NCI-H1105 treated with DMSO at 0.1 percent for 48 hours (cell line): ENCODE data around the gene CRTC3.

Experiments
- DNase-seq: peaks from one replicate; lab custom pipeline; 2025; lab: John Stamatoyannopoulos, UW

CRTC3 gene

DNA sequence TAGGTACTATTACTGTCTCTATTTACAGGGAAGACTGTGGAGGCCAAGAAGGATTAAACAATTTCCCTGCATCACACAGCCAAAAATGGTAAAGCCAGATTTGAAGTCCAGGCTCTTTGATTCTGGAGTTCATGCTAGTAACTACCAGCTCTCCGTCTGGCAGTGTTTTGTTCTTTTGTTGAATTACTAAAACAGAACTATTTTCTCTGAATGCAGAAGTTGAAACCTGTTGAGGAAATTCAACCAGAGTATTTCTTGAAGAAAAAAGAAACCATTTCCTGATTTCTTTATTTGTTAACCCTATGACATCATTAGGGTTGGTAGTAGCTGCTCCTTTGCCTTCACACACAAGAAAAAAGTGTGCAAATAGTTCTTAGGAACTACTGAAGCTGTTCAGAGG is 34.3 kb downstream of the CRTC3 start:
- no peak for DNase-seq

DNA sequence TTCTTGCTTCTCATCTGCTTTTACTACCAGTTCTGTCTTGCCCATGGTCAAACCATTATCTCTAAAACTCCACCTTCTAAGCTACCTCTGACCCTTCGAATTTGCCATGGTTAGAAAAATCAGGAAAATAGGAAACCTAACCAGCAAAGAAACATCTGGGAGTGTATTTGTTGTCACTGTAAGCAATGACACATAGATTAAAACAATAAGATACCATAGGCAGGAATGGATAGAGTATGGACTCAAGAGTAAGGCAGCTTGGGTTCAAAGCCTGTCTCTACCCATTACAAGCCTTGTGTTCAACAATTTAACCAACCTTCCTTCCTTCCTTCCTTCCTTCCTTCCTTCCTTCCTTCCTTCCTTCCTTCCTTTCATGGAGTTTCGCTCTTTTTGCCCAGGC is 34.9 kb downstream of the CRTC3 start:
- no peak for DNase-seq

DNA sequence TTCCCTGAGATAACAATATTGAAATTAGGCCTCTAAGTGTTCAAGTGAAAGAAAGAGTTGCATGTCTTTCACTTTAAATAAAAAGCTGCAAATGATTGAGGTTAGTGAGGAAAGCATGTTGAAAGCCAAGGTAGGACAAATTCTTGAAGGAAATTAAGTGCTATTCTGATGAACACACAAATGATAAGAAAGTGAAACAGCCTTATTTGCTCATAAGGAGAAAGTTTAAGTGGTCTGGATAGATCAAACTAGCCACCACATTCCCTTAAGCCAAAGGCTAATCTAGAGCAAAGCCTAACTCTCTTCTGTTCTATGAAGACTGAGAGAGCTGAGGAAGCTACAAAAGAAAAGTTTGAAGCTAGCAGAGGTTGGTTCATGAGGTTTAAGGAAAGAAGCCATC is 36.1 kb downstream of the CRTC3 start:
- DNase-seq = no peak

DNA sequence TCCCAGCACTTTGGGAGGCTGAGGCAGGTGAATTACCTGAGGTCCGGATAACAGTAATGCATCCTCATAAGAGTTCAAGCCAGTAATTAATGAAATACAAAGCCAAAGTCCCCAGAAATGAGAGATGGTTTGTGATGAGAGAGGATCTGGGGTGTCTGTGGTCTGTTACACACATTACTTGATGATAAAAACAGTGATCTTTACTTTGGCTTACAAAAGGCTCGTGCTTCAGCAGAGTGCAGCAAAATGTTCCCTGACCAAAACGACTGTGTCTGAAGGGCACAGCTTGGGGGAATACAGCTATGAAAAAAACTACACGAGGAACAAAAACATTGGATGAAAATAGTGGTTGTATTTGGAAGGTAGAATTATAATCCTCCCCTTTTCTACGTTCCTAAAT is 40.9 kb downstream of the CRTC3 start:
- DNase-seq = no peak

DNA sequence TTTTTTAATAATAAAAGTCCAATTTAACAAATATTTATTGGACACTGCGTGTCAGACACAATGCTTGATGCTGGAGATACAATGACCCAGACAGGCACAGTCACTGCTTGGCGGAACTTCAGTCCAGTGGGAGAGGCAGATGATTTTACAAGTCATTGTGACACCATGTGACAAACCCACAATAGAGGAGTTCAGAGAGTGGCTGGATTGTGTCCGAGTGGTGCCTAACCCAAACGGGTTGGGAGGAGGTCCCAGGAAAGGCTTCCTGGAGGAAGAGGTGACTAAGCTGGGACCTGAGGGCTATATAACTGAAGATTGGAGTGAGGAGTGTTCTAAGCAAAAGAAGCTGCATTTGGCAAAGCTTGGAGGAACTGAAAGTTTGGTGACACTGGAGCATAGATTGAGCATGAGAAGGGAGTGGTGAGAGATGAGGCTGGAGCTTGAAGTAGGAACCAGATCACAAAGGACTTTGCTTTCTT is 41.4 kb downstream of the CRTC3 start:
- no peak for DNase-seq

DNA sequence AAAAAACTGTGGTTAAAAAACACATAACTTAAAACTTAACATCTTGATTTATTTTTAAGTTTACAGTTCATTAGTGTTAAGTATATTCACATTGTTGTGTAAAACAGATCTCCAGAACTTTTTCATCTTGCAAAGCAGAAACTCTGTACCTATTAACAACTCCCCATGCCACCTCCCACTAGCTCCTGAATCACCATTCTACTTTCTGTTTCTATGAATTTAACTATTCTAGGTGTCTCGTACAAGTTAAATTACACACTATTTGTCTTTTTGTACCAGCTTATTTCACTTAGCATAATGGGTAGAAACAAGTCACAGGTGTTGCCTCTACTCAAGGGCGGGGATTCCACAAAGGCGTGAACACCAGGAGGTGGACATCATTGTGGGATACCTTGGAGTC is 43.2 kb downstream of the CRTC3 start:
- DNase-seq = no peak

DNA sequence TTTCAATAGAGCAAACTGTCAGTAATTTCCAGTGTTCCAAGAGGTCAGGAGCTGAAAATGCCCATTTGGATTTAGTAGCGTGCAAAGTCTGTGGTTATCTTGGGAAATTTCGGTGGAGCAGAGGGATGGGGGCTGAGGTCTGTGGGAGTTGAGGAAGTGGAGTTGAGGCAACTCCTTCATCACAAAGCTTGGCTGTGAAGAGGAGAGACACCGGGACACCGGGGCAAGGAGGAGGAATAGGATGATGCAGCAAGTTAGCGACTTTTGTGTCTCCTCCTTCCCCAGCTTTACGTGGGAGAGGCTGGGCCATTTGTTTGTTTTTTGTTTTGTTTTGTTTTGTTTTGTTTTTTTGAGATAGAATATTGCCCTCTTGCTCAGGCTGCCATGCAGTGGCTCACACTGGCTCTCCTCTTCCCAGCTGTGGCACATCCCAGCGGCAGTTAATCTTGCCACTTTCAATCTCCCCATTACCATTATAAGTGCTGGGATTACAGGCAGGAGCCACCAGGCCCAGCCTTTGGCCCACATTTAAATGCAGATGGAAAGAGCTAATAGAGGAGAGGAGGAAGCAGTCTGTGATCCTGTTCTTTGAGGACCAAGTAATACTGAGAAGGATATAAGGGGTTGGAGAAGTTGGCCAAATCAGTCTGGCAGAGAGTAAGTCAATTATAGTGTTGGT is 47.1 kb downstream of the CRTC3 start:
- DNase-seq = no peak

DNA sequence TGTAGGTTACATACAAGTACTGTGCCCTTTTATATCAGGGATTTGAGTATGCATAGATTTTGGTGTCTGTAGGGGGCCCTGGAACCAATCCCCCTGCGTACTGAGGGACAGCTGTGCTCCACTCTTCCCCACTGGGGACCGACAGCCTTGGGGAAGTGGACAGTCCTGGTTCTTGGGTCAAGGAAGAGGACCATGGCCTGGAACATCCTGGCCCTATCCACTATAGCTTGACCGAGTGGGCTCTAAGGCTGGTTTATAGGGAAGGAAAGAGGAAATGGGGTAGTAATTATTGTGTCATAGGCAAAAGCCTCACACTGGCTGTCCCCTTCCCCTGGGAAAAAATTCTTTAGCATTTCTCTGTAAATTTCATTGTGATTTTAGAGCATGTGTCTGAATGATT is 49.5 kb downstream of the CRTC3 start:
- DNase-seq = no peak

DNA sequence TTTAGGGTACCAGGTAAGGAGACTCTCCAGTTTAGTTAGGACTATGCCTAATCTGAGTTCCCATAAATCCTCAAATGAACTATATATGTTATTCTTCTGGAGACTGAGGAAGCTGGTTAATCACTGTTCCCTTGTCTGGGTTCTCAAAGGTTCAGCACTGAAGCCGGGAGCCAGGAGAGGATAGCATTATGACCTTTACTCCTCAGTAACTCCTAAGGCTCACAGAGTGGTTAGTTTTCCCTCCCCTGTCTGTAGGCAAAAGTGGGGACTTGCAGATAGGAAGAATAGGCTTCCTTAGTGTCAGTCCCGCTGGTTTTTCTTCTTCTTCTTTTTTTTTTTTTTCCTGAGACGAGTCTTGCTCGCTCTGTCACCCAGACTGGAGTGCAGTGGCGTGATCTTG is 50.4 kb downstream of the CRTC3 start:
- no peak for DNase-seq

DNA sequence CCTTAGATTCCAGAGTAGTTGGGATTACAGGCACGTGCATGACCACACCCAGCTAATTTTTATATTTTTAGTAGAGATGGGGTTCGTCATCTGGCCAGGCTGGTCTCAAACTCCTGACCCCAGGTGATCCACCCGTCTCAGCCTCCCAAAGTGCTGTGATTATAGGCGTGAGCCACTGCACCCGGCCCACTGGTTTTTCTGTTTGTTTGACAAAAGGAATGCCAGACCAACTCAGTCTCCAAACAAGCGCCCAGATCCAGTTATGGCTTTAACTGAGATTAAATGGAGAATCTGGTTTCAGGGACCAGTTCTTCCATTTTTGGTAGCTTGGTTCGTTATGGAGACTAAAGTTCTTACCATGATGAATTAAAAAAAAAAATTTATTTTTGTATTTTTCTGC is 50.8 kb downstream of the CRTC3 start:
- DNase-seq = no peak

DNA sequence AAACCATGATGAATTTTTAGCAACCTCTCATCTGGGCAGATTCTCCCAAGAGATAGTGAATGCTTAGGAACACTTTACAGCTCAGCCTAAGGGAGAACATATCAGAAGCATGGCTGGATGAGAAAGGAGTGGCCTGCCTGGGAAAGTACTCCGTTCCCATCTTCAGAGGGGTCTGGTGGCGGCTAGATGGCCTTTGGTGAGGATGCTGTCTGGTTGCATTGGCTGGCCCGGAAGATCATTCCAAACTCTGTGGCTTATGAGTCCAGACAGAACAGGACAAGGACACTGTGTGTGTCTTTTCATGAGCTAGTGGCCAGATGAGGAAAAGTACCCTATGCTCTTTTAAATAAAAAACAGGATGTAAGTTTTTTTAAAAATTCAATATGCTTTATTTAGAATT is 51.2 kb downstream of the CRTC3 start:
- no peak for DNase-seq

DNA sequence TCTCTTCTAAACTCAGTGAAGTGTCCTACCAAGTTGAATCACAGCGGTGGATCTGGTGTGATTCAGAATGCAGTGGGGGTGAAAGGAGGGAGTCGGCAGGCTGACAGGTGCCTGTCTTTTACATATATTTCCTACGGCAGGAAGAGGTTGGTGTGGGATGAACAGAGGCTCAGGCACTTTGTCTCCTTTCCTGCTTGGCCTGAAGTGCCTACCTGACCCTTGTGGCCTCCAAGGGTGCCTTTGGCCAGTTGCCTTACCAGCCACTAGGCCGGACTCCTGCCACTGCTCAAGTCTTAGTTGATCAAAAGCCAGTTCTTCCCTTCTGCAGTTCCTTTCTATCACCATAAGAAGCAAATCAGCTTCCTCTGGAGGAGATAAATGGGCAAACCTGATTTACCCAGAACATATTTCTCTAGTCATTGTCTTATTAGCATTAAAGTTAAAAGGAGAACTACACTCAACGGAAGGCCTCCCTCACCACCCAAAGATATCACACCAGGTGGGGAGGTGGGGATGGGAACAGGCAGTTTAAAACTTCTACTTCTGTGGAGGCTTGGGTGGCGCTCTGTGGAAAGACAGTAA is 52.1 kb downstream of the CRTC3 start:
- no peak for DNase-seq

DNA sequence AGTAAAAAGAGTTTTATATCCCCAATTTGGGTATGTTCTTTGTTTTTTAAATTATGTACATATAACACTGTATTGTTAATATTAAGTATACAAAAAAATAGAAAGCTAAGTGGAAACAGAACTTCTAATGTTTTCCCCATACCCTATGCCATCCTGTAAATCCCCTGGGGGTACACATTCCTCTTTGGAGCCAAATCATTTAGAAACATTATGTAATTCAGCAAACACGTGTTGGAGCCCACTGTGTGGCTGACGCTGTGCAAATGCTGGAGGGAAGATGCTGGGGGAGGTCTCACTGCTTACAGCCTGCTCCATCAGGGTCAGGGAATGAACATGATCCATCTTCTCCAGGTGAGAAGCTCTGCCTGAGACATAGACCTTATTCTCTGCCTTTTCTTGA is 52.8 kb downstream of the CRTC3 start:
- no peak for DNase-seq

DNA sequence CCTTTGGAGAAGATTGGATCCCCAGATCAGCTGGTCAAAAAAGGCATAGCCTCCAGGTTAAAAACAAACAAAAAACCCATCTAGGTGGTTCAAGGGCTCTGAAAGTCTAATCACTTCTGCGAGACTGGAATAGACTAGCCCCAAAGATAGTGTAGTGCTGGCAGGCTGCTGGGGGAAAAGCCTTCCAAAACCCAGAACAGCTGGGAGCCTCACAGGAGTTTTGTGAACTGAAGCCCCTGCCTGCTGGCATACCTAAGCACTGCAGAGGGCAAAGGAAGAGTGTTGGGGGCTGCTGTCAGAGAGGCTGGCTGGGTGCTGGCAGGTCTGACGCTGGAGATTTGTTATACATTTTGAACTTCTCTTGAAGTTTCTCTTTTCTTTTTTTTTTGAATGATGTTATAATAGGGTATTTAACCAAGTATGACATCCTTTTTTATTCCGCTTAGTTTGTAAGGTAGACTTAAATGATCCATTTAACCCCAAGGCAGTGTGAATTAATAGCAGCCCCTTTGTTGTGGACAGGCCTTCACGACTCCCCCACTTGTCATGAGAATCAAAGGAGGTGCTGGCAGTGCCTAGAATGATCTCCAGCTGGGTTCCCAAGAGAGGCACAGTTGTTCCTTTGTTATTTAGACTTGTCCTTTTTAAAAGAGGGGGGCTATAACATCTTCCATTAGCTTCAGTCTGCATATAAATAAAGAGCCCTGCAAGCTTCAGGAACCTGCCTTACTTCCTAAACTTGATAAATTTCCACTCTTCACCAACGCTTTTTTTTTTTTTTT is 53.9 kb downstream of the CRTC3 start:
- no peak for DNase-seq

DNA sequence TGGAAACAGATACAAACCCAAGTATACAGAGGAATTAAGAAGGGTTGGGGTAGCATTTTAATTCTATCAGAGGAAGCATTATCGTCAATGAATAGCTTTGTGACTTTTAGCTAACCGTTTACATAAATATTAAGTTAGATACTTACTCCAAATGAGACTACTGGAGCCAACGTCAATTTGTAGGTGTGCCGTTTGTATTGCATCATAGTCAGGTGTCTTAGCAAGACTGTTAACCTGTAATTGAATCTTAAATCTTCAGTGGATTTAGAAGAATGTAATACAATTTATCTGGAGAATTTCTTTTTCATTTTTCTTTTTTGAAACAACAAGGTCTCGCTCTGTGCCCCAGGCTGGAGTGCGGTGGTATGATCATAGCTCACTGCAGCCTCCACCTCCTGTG is 55.1 kb downstream of the CRTC3 start:
- no peak for DNase-seq

DNA sequence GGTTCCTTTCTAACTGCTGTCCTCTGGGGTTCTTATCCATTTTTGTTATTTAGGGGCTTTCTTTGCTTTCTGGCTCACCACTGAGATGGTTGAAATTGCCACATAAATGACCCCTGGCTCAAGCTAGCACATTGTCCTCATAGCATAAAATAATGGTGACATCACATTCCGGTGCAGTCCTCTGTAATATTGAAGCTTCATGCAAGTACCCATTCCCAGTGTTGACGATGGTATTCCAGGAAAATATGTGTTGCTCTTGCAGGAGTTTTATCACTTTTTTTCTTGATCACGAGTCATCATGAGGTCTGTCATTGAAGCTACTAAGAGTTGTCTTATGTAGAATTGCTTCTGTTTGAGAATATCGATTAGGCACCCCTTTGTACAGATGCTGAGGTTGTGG is 56.1 kb downstream of the CRTC3 start:
- DNase-seq = no peak

DNA sequence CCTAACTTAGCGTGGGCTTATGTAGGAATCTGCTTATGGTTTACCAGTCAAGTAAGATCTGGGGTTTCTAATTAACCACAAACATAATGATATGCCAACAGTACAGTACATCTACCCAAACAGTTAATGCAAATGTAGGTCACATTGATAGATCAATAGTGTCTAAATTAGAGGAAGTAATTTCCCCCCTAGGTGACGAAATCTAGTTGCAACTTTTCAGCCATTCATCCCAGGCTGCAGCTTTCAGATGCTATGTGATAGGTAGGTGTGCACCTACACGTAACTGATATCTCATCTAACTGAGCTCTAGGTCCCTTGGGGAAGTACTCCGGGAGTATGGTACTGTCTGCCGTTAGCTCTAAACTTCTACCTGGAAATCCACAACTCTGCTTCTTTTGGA is 57.2 kb downstream of the CRTC3 start:
- DNase-seq = no peak

DNA sequence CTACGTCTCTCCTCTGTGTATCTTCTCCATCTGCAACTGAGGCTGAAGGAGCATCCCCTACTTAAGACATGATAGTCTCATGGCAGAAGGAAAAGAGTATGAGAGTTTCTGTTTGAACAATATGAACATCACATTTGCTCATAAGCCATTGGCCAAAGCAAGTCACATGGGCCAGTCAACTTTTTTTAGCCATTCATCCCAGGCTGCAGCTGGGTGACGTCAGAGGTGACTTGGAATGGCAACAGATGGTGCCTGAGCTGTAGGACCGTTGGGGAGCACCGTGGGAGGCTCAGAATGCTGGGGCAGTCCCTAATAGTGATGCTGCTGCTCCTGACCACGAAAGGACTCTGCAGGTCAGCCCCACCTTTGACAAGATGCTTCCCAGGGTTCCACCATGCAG is 58.7 kb downstream of the CRTC3 start:
- DNase-seq = no peak

DNA sequence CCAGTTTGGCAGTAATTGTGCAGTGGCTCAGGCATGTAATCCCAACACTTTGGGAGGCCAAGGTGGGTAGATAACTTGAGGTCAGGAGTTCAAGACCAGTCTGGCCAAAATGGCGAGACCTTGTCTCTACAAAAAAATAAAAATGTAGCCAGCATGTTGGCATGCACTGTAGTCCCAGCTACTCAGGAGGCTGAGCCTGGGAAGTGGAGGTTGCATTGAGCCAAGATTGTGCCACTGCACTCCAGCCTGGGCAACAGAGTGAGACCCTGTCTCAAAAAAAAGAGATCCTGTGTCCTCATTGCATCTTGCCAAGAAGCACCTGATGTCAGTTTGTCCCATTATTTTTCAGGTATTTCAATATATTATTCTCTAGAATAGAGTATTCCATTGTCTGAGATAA is 61.8 kb downstream of the CRTC3 start:
- DNase-seq = no peak

DNA sequence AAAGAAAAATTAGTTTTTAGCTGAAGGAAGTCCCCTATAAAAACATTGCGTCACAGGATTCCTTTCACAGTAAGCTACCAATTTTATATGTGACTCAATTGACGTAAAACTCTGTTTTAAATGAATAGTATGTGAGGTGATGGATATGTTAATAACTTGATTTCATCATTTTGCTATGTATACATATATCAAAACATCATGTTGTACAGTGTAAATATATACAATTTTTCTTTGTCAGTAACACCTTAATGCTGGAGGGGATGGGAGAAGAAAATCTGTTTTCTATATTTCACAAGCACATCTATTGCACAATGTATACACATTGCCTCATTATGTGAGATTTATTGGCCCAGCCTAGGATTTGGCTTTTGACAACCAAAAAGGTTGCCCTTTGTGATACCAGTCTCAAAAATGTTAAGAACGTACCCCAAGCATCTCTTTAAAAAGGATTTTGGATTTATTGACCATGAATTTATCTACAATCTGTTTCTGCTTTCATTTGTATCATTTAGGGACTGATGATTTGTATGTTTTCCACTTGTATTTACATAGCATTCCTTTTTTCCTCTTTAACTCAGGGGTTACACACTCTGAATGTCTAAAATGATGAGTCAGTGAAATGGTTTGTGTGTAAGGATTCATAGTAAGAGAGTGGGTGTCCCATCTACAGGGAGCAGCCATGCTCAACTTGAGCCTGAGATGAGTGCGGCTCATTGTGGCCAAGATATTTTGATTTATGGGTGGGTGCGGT is 62.6 kb downstream of the CRTC3 start:
- DNase-seq = no peak

DNA sequence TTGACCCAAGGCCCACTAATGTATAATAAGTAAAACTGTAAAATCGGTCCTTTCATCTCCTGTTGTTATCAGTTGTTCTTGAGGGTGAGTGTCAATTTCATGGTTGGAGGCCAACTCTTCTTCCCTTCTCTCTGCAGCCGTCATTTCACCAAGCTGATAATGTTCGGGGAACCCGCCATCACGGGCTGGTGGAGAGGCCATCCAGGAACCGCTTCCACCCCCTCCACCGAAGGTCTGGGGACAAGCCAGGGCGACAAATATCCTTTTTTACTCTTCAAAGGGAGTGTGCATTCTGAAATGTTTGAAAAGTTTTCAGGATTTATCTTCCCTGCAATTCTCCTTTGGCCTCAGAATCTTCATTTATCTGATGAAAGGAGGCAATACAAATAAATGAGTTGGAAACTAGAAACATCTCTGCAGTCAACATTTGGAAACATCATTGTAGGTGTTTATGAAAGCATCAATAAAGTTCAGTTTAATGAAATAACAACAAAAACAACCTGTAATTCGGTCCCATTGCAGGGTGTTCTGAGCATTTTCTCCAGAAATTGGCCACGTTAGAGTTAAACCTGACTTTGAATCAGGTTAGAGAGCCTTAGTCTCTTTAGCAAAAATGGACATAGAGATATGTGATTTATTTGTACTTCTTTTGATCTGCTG is 63.9 kb downstream of the CRTC3 start:
- DNase-seq = no peak

DNA sequence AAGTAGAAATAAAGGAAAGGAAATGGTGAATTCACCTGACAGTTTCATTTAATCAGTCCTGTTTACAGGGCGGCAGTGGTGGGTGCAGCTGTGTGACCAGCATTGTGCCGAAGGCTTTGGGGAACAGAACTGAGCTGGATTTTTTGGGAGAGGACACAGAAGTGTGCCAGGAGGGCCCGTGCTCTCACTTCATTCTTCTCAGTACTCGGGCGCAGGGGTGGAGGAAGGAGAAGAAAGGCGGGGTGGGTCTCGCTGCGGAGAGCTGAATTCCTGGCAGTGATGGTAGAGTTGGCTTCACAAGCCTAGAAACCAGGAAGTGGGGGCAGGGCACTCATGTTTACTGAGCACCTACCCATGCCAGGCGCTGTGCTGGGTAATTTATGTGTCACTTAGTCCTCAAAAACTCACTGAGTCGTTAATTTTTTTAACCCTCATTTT is 64.6 kb downstream of the CRTC3 start:
- DNase-seq = no peak
